ENCODE measurements around the gene OCIAD2.

GRCh38 chr4:48930654-48931053, 24.1 kb upstream of the OCIAD2 start:
- TF ChIP-seq POLR2A (IDR thresholded peaks at IDR 0.05; ENCODE audit: low read depth, low read length), result no peak
- no peak for TF ChIP-seq TAF1 (IDR thresholded peaks at IDR 0.05; ENCODE audit: low read depth, low read length)
- no peak for TF ChIP-seq POLR2AphosphoS5 (IDR thresholded peaks at IDR 0.05; ENCODE audit: low read depth, low read length)
- TF ChIP-seq SPI1 (IDR thresholded peaks at IDR 0.05; ENCODE audit: low read depth, low read length), result no peak

Data from GM12891 (cell line).